GM18858 (cell line): Measurements from ENCODE around the gene CCR5AS.
"Not testable (repeated sequence)": the region's sequence is repeated elsewhere in the genome, so short reads cannot be mapped to it uniquely, and the experiment has no call there.

ENCODE experiments used
- ATAC-seq: cut with Tn5 transposase; IDR thresholded peaks from one replicate; pipeline ENCODE4 v1.9.1; 2021; ENCODE audit not compliant: unreplicated experiment

CCR5AS gene

GRCh38 chr3:46429671-46430070 is 22.8 kb upstream of the CCR5AS start:
- no peak for ATAC-seq

GRCh38 chr3:46429250-46429649 is 22.4 kb upstream of the CCR5AS start:
- ATAC-seq = no peak

DNA sequence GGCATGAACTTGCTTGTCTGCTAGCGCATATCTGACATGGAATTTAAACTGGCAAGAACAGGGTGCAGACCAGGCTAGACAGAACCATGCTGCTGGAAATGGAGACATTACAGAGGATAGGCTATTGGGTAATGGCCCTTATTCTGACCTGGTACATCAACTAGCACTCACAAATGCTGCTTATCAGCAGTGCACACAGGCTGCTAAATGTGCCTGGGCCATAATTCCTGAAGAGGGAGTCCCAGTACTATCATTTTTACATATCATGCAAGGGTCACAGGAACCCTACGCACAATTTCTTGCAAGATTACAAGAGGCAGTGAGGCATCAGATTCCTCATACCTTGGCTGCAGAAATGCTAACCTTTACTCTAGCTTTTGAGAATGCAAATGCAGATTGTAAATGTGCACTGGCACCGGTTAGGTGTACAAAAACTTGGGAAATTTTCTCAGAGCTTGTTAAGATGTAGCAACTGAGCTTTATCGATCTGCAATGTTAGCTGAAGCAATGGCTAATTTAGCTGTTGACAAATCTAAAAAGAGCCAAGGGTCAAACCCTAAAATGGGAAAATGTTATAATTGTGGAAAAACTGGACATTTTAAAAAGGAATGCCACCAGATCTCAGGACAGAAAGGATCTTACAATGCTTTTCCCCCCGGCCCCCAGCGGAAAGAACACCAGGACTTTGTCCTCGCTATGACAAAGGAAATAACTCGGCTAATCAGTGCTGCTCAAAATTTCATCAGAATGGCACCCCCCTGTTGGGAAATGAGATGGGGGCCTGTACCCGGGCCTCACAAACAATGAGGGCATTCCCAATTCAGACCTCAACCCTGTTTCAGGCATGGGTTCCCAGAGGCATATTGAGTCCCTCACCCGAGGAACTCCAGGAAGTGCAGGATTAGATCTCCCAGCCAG is 21.3 kb upstream of the CCR5AS start:
- ATAC-seq = no peak

- not testable (repeated sequence) for ATAC-seq
These were observed 20.5 kb upstream of the CCR5AS start for GRCh38 chr3:46427404-46427803.

DNA sequence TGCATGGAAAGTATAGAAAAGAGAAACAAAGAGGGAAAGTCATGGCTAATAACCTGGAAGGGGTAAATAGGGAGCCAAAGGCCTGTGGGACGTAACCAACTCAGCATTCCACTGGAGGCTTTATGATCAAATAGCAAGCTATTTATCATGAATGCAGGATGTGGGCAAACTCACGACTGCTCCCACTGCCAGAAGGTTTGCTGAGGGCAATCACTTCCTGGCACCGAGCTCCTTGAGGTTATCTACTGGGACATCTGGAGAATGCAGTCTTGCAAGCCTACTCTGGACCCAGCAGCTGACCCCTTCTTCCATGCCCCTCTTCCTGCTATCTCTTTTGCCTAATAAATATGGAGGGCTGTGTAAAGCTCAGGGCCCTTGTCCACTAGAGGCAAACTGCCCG is 19.6 kb upstream of the CCR5AS start:
- not testable (repeated sequence) for ATAC-seq

GRCh38 chr3:46423588-46423987 is 16.7 kb upstream of the CCR5AS start:
- ATAC-seq = no peak

- ATAC-seq = no peak
These were observed 15.8 kb upstream of the CCR5AS start for GRCh38 chr3:46422617-46423016.

DNA sequence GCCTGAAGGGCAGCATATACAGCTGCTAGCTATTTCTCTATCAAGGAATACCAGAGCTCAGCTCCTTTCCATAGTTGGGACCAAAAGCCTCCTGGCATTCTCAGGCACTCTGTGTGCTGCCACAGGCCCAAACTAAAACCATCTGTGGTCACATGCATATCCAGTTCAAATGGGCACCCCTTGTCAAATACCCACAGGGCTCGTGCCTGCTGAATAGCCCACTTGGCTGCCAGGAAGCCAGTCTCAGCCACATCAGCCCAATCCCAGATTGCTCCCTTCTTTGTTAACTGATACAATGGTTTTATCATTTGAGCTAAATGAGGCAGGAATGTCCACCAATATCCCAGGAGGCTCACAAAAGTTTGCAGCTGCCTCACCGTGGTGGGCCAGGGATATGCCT is 14.1 kb upstream of the CCR5AS start:
- no peak for ATAC-seq

GRCh38 chr3:46419816-46420215 is 12.9 kb upstream of the CCR5AS start:
- no peak for ATAC-seq

DNA sequence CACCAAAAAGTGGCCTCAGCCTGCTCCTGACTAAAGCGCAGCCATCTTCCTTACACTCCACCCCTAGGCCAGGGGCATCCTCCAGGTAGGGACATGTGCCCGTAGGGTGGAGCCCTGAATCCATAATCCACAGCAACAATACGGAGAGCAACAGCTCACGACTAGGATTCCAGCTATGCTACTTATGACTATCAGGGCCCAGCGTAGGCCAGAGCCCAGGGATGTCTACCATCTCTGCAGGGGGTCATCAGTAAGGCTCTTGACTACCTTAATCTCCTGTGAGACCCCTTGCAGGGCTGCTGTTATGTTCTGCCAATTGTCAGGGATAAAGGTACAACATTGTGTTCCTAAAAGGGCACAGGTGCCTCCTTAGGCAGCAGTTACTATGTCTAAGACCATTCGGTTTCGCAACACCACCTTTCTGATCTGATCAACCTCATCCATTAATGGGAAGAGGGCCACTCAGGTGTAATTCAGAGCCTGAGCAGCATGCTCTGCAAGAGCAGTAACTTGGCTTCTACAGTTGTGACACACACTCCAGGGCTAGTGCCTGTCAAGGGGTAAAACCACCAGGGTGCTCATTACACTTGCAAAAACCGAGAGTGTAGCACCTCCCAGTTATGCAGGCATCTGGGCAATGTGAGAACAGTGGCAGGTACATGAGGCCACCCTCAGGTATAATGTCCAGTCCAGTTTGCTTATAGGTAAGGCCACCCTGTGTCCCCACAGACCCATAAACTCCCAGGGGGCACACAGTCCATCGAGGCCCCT is 11.2 kb upstream of the CCR5AS start:
- ATAC-seq = no peak

DNA sequence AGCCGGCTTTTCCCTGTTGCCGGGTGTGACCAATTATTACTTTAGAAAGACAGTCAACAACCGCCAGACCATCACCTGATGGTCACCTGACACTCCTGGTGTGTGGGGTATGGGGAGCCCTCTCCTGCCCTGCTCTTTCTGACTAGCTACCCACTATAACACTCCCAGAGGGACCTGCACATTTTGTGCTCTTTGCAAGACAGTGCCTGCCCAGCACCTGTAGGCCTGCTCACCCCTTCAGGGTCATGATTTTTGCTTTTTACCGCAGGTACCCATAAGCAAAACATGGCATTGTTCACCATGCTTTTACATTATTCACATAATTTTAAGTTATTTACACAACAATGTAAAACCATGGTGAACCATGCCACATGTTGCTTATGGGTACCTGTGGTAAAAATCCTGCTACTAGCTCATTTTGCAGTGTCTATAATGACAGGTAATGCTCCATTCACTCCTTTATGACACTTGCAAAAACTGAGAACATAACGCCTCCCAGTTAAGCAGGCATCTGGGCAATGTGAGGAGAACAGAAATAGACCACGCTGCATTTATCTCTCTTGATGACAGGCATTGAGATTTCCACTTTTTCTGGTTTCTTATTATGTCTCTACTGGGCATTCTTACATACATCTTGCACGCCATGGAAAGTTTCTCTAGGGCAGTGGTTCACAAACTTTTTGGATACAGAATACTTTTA is 10.1 kb upstream of the CCR5AS start:
- ATAC-seq = no peak

DNA sequence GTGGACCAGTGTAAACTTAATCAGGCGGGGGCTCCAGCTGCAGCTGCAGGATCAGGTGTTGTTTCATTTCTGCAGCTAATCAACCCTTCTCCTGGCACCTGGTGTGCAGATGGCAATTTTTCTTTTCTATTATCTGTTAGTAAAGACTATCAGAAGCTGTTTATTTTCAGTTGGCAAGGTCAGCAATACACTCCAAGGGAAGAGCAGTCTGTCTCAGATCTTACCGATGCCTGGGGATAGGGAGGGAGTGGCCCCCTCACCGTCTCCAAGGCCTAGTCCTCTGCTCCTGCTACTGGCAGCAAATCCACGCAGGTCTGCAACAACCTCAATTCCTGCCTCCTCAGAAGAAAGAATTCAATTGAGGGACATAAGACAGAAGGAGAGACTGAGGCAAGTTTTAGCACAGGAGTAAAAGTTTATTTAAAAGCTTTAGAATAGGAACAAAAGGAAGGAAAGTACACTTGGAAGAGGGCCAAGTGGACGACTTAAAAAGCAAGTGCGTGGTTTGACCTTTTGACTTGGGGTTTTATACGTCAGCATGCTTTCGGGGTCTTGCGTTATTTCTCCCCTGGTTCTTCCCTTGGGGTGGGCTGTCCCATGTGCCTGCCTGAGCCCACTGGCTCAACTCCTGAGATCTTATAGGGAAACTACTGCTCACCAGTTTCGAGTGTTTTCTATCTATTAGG is 9.4 kb upstream of the CCR5AS start:
- no peak for ATAC-seq

- ATAC-seq = no peak
These were observed 7.9 kb upstream of the CCR5AS start for GRCh38 chr3:46414739-46415138.

- no peak for ATAC-seq
These were observed 7.1 kb upstream of the CCR5AS start for GRCh38 chr3:46413951-46414350.

DNA sequence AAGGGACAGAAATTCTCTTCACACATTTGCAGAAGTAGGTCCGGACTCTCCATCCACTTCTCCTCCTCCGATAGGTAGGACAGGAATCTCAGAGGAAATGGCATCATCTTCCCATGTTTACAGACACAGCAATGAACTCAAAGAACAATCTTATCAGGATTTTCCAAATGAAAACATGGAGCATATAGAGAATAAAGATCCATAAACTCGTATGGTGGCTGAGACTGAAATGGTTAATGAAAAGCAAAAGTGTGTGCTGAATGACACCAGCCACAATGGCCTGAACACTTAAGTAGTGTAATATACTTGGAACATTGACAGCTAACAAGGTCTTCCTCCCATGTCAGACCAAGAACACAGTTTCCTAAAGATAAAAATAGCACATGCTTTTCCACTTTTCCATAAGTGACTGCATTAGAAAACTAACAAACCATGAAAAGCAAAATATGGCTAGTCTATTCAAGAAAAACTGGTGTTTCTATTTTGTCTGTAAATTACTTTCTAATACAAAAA is 6.0 kb upstream of the CCR5AS start:
- no peak for ATAC-seq

DNA sequence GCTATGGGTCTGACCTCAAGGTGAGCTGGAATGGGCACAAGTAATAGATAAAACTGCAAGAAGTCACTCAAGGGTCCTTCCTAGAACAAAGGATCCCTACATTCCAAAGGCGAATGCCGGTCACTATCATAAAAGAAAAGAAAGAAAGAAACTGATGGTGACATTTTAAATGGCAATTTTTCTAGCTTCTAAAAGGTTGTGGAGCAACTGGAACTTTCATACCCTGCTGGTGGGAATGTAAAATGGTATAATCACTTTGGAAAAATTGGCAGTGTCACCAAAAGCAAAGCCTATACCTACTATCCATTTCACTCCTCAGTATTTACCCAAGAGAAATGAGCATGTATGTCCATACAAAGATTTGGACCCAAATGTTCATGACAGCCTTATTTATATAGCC is 4.4 kb upstream of the CCR5AS start:
- ATAC-seq = no peak

- no peak for ATAC-seq
These were observed 3.8 kb upstream of the CCR5AS start for GRCh38 chr3:46410669-46411068.

DNA sequence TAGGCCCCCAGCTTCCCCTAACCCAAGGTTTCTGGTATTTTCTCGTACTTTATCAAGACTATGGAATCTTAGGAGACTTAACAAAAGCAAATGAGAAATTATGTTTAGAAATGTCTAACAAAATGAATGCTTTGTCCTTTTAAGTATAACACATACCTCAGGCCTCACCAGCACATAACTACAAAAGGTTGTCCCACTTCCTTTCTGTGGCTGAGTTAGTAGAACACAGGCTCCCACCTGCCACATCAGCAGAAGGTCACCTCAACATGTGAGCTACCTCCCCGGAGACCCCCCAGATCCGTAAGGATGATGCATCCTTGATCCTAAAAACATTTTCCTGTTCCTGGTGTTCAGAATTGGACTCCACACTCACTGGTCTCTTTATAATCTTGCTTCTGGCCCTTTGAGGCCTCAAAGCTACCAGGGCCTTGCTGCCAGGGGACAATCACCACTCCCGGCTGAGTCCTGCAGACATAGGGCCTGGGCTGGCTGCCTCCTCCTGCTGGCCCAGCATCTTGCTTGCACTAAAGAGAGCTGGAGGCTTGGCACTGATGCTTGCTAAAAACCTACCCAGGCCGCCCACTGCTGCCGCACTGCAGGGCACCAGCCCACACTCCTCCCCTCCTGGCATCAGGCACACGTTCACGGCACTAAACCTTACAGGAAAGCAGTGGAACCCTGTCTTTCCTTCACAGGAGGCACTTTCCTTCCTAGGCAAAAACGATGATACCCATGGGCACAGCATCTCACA is 3.0 kb upstream of the CCR5AS start:
- ATAC-seq = no peak

- no peak for ATAC-seq
These were observed 2.0 kb upstream of the CCR5AS start for GRCh38 chr3:46408853-46409252.

DNA sequence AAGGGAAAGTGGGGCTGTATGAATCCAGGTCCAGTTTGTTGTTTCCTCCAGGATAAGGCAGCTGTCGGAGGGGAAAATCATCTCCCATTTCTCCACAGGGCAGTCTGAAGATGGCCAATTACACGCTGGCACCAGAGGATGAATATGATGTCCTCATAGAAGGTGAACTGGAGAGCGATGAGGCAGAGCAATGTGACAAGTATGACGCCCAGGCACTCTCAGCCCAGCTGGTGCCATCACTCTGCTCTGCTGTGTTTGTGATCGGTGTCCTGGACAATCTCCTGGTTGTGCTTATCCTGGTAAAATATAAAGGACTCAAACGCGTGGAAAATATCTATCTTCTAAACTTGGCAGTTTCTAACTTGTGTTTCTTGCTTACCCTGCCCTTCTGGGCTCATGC is 1.1 kb upstream of the CCR5AS start:
- ATAC-seq = no peak
